HepG2 (cell line): ENCODE results near the gene PLD6. TPM values are rescaled to one million over a fixed set of nuclear protein-coding genes. Genes with fewer than 3 reads are reported as not detected.

ENCODE experiments used
- ATAC-seq: fragments of 200-7000 bp; cut with Tn5 transposase; 3 replicates; pipeline ENCODE4 v1.9.1; 2020; ENCODE audit warnings: mild to moderate bottlenecking, moderate library complexity
- BruUV-seq: library from RNA; stranded (reverse); fragments of 400-500 nt; replicated peaks from 2 replicates; lab custom pipeline; 2021; lab: Mats Ljungman, UMichigan
- CTCF ChIA-PET: fragments of 300-600 bp; formaldehyde crosslinking; extraction: SDS; loops from one replicate; lab custom pipeline; 2021; ENCODE audit warnings: low total read pairs, inconsistent platforms, low intra/inter-chr PET ratio; lab: Yijun Ruan, JAX
- POLR2A ChIA-PET: fragments of 350-600 bp; sonication (Branson Sonifier 250); formaldehyde crosslinking; loops from one replicate; lab custom pipeline; 2020; ENCODE audit warnings: antibody characterized with exemption, inconsistent platforms; lab: Yijun Ruan, JAX
- DNase-seq: peaks from one replicate; pipeline ENCODE4 v3.0.0-alpha.2; 2015; ENCODE audit warnings: low spot score
- FAIRE-seq: peaks from 3 replicates; lab custom pipeline; 2011; peaks lifted over from hg19 to GRCh38; lab: Jason Lieb, UNC
- H2AFZ ChIP-seq: one replicate; pipeline ENCODE4 v1.6.1; 2011; ENCODE audit warnings: low read length, inconsistent platforms
- H3K27ac ChIP-seq: fragments of 300-600 bp; 3 replicates; pipeline ENCODE4 v1.8.0; 2011; ENCODE audit warnings: mixed run types, mild to moderate bottlenecking, mixed read lengths, low read length, inconsistent platforms; ENCODE audit not compliant: insufficient read depth; ENCODE audit errors: extremely low read length
- H3K27me3 ChIP-seq, 2 experiments: fragments of 200-600 bp in 1 of 2; 2 replicates in 1 of 2; 3 replicates in 1 of 2; pipeline versions ENCODE4 v1.6.0 to v1.8.0; 2011; ENCODE audit warnings: low read length in 2 of 2, mild to moderate bottlenecking in 2 of 2, moderate library complexity in 2 of 2, inconsistent platforms in 1 of 2; ENCODE audit not compliant: insufficient read depth in 2 of 2, control insufficient read depth in 1 of 2
- H3K36me3 ChIP-seq, 2 experiments: fragments of 200-600 bp in 1 of 2; replicated peaks in 1 of 2; 2 replicates in 1 of 2; 3 replicates in 1 of 2; pipeline versions ENCODE4 v1.5.1 to v1.8.0; 2011; ENCODE audit warnings: low read length in 2 of 2, inconsistent platforms in 1 of 2; ENCODE audit not compliant: insufficient read depth in 2 of 2, control insufficient read depth in 1 of 2
- H3K4me1 ChIP-seq: 2 replicates; pipeline ENCODE4 v1.5.1; 2012; ENCODE audit warnings: low read length, inconsistent platforms; ENCODE audit not compliant: insufficient read depth
- H3K4me2 ChIP-seq: 2 replicates; pipeline ENCODE4 v1.6.0; 2011; ENCODE audit warnings: low read depth, low read length, inconsistent platforms
- H3K4me3 ChIP-seq, 3 experiments: fragments of 200-600 bp in 1 of 3; sonication (generic), shearing (Covaris generic) in 1 of 3; replicated peaks in 1 of 3; 2 replicates each; pipeline ENCODE4 v1.5.1; 2011 to 2016; ENCODE audit warnings: low read length in 3 of 3, inconsistent platforms in 2 of 3, low read depth in 2 of 3, mild to moderate bottlenecking in 2 of 3, control low read depth in 1 of 3, mixed read lengths in 1 of 3; ENCODE audit not compliant: insufficient read depth in 1 of 3
- H3K79me2 ChIP-seq: one replicate; pipeline ENCODE4 v1.6.1; 2011; ENCODE audit warnings: low read length, inconsistent platforms; ENCODE audit not compliant: insufficient read depth
- H3K9ac ChIP-seq: 2 replicates; pipeline ENCODE4 v1.6.0; 2011; ENCODE audit warnings: mild to moderate bottlenecking, low read depth, low read length, inconsistent platforms; ENCODE audit not compliant: insufficient read depth
- H3K9me3 ChIP-seq: 2 replicates; pipeline ENCODE4 v1.5.1; 2012; ENCODE audit warnings: mild to moderate bottlenecking, low read length
- H4K20me1 ChIP-seq: 2 replicates; pipeline ENCODE4 v1.6.0; 2011; ENCODE audit warnings: inconsistent platforms, mild to moderate bottlenecking, low read length, moderate library complexity; ENCODE audit not compliant: insufficient read depth
- AHR ChIP-seq: IDR thresholded peaks from 2 replicates; pipeline ENCODE4 v1.6.1; 2018; ENCODE audit warnings: missing genetic modification reagents, missing compliant biosample characterization
- ARNTL ChIP-seq: sonication (generic); formaldehyde crosslinking; IDR thresholded peaks from 2 replicates; pipeline ENCODE4 v1.4.0; 2020; ENCODE audit warnings: mild to moderate bottlenecking, missing genetic modification reagents
- HDAC2 ChIP-seq: sonication (generic); formaldehyde crosslinking; IDR thresholded peaks from 2 replicates; pipeline ENCODE4 v1.4.0; 2020; ENCODE audit warnings: missing genetic modification reagents
- KDM1A ChIP-seq: IDR thresholded peaks from 2 replicates; pipeline ENCODE4 v1.6.1; 2016; ENCODE audit warnings: missing compliant biosample characterization
- PCBP2 ChIP-seq: fragments of 200-400 bp; formaldehyde crosslinking; optimal IDR thresholded peaks from 2 replicates; pipeline ENCODE3; 2018; ENCODE audit warnings: low read length, low read depth; ENCODE audit not compliant: poor library complexity, severe bottlenecking
- PLRG1 ChIP-seq: fragments of 450-650 bp; conservative IDR thresholded peaks from 2 replicates; pipeline ENCODE4 v1.6.1; 2016
- SP4 ChIP-seq: sonication (generic); formaldehyde crosslinking; IDR thresholded peaks from 2 replicates; pipeline ENCODE4 v1.8.1; 2023; ENCODE audit warnings: mild to moderate bottlenecking, missing genetic modification reagents
- SRSF9 ChIP-seq: fragments of 200-400 bp; formaldehyde crosslinking; IDR thresholded peaks from 2 replicates; pipeline ENCODE4 v1.6.1; 2018; ENCODE audit warnings: borderline replicate concordance, mild to moderate bottlenecking, low read depth, low read length; ENCODE audit not compliant: insufficient read depth, poor library complexity, severe bottlenecking
- ZFP41 ChIP-seq: sonication (generic); formaldehyde crosslinking; IDR thresholded peaks from 2 replicates; pipeline ENCODE4 v1.4.0; 2020; ENCODE audit warnings: mild to moderate bottlenecking, missing genetic modification reagents, borderline replicate concordance
- ZNF3 ChIP-seq: IDR thresholded peaks from 2 replicates; pipeline ENCODE4 v1.7.0; 2017; ENCODE audit warnings: inconsistent platforms
- ZNF850 ChIP-seq: sonication (generic); formaldehyde crosslinking; conservative IDR thresholded peaks from 2 replicates; pipeline ENCODE4 v1.9.0; 2021; ENCODE audit warnings: mild to moderate bottlenecking, missing genetic modification reagents
- WGBS: methylation state at CpG from one replicate; pipeline ENCODE4 v1.1.6; 2017; ENCODE audit warnings: low lambda C conversion rate; 5-methylcytosine and 5-hydroxymethylcytosine counted together
- in situ Hi-C: cut with HindIII; loops from 2 replicates; pipeline ENCODE4 v1.10.0; 2017; ENCODE audit warnings: low pct_unique_long_range_greater_than_20kb; ENCODE audit not compliant: extremely low pct_ligation_motif_present
- intact Hi-C: fragments of 100-400 bp; cut with micrococcal nuclease; formaldehyde crosslinking; loops from one replicate; pipeline ENCODE4 v1.10.0; 2022; ENCODE audit not compliant: unreplicated experiment
- polyA plus RNA-seq, 8 experiments: library from polyadenylated mRNA; depleted of rRNA in 3 of 8; stranded (reverse) in 7 of 8; unstranded in 1 of 8; fragments of >200 nt; fragmentation: Illumina TruSeq in 4 of 8; extraction: Trizol in 4 of 8; gene quantifications; 2 replicates each; pipeline versions ENCODE4 v1.2.1 to v1.2.3, GENCODE V29; 2011 to 2016; ENCODE audit warnings: low read depth in 4 of 8, missing spikeins in 1 of 8, mixed read lengths in 1 of 8; ENCODE audit not compliant: insufficient read depth in 1 of 8
- total RNA-seq, 5 experiments: library from RNA; depleted of rRNA; stranded (reverse); fragments of >200 nt; fragmentation: Illumina TruSeq; extraction: Trizol; gene quantifications; 2 replicates each; pipeline ENCODE4 v1.2.3, GENCODE V29; 2016; ENCODE audit warnings: low read depth in 1 of 5
- TF ChIP-seq, protein P1 (sequence below): sonication (generic); formaldehyde crosslinking; IDR thresholded peaks from 2 replicates; pipeline ENCODE4 v1.4.0; 2020; ENCODE audit warnings: missing genetic modification reagents
- TF ChIP-seq, protein P2 (sequence below): sonication (generic); formaldehyde crosslinking; conservative IDR thresholded peaks from 2 replicates; pipeline ENCODE4 v1.8.0; 2022; ENCODE audit warnings: low read depth, missing genetic modification reagents

Gene PLD6
- total and polyA plus RNA-seq, 2 of the 13 experiments (the other 11 are each of a cell fraction or from before 2014, with no cell fraction given), result 5.2 to 11.4 TPM

DNA sequence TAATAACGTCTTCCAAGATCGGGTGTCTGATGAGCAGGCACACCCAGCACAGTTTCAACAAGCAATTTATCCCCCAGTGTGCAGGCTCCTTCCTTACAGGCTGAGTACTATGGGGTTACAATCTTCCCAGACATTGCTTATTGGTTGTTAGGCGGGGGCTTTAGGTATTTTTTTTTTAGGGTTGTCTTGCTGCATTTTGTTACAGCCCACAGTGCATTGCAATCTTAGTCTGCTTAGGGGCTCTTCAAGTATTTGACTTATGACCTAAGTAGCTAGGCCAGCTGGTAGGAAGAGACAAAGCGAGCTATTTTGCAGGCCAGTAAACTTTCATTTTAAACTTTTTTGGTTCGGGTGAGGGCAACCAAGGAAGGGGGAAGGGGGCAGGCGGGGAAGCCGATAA is 5.8 kb downstream of the PLD6 start (continued):
- no peak for TF ChIP-seq ZNF850
- no peak for TF ChIP-seq PCBP2
- no peak for TF ChIP-seq PLRG1
- no peak for TF ChIP-seq SRSF9
- no peak for TF ChIP-seq KDM1A
- TF ChIP-seq, protein P1, sequence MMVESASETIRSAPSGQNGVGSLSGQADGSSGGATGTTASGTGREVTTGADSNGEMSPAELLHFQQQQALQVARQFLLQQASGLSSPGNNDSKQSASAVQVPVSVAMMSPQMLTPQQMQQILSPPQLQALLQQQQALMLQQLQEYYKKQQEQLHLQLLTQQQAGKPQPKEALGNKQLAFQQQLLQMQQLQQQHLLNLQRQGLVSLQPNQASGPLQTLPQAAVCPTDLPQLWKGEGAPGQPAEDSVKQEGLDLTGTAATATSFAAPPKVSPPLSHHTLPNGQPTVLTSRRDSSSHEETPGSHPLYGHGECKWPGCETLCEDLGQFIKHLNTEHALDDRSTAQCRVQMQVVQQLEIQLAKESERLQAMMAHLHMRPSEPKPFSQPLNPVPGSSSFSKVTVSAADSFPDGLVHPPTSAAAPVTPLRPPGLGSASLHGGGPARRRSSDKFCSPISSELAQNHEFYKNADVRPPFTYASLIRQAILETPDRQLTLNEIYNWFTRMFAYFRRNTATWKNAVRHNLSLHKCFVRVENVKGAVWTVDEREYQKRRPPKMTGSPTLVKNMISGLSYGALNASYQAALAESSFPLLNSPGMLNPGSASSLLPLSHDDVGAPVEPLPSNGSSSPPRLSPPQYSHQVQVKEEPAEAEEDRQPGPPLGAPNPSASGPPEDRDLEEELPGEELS (CRISPR knock-in tag), result no peak
- TF ChIP-seq AHR, result no peak

DNA sequence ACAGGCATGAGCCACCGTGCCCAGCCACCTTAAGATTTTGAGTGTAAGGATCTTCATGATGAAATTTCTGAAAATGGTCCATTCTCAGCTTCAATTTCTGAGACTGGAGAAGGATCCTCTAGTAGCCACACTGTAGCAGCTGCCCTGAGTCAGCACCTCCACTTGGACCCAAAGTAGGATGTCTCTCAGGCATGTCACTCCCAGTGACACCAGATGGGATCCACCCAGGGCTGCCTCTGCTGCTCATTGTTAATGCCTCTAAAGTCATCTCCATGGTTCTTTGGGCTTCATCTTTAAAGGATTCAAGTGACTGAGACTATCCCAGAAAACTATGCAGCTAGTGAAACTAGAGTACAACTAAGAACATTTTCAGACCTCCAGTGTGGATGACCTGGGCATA is 7.9 kb downstream of the PLD6 start:
- ChIA-PET POLR2A (no interaction called here), CTCF (no interaction called here)
- intact Hi-C loops, result no loop called here
- Histone ChIP-seq H3K4me3 (no peak overlapping the region), H3K9me3 (no peaks in the 10 kb centered on the region), H3K36me3 (peaks cover 12 to 20% of the 10 kb centered on the region in 2 experiments; a peak in 4 of 5 replicates), H3K27me3 (no peaks in the 10 kb centered on the region), H3K9ac (no peak overlapping the region), H2AFZ (no peak overlapping the region), H3K79me2 (peaks cover 3% of the 10 kb centered on the region), H3K4me2 (no peak overlapping the region), H4K20me1 (no peaks in the 10 kb centered on the region), H3K4me1 (0 out of 2 replicates have a peak, but pooled peaks cover under 1% of the 10 kb centered on the region), H3K27ac (no peak overlapping the region)
- DNase-seq (no peak), FAIRE-seq (no peak), ATAC-seq (no peak)
- in situ Hi-C loops, result no loop called here
- no TSS peak for BruUV-seq
- WGBS, result 100% methylated on average over 1 of the region's 1 CpG
- TF ChIP-seq ZFP41 (no peak), HDAC2 (no peak), ARNTL (CRISPR knock-in tag) (no peak), ZNF3 (CRISPR knock-in tag) (no peak), SP4 (CRISPR knock-in tag) (no peak)
- TF ChIP-seq, protein P2, sequence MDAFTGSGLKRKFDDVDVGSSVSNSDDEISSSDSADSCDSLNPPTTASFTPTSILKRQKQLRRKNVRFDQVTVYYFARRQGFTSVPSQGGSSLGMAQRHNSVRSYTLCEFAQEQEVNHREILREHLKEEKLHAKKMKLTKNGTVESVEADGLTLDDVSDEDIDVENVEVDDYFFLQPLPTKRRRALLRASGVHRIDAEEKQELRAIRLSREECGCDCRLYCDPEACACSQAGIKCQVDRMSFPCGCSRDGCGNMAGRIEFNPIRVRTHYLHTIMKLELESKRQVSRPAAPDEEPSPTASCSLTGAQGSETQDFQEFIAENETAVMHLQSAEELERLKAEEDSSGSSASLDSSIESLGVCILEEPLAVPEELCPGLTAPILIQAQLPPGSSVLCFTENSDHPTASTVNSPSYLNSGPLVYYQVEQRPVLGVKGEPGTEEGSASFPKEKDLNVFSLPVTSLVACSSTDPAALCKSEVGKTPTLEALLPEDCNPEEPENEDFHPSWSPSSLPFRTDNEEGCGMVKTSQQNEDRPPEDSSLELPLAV (CRISPR knock-in tag), result no peak
